Renal cortical epithelial cell (primary cell): ENCODE measurements around the gene ZNF32. TPM values are rescaled to one million over a fixed set of nuclear protein-coding genes. Genes with fewer than 3 reads are reported as not detected.

ENCODE experiments used
- DNase-seq: peaks from one replicate; pipeline ENCODE4 v3.0.0-alpha.2; 2011; ENCODE audit warnings: low read depth
- total RNA-seq: library from RNA; depleted of rRNA; stranded (reverse); fragments of >200 nt; gene quantifications from 2 replicates; pipeline ENCODE4 v1.2.3, GENCODE V29; 2014

Gene ZNF32
- total RNA-seq: 28.7 and 37.4 TPM in 2 replicates

GRCh38 chr10:43648398-43649184 lies at the start of gene ZNF32:
Gene ZNF32, minus strand, starts transcription at chr10:43648881. Its CDS starts 2,748 bp downstream, at chr10:43646133.
- peak; percentile 38 for DNase-seq

- no peak for DNase-seq
These were observed 49.5 kb upstream of the ZNF32 start for GRCh38 chr10:43698156-43698555.

GRCh38 chr10:43696909-43697483 lies 48.3 kb upstream of the ZNF32 start:
- DNase-seq: no peak

- DNase-seq: no peak
These were observed 47.0 kb upstream of the ZNF32 start for GRCh38 chr10:43695730-43696129.

- no peak for DNase-seq
These were observed 46.6 kb upstream of the ZNF32 start for GRCh38 chr10:43695321-43695720.

GRCh38 chr10:43694526-43694925 lies 45.8 kb upstream of the ZNF32 start:
- no peak for DNase-seq

- no peak for DNase-seq
These were observed 44.9 kb upstream of the ZNF32 start for GRCh38 chr10:43693602-43694001.

GRCh38 chr10:43692051-43692825 lies 43.6 kb upstream of the ZNF32 start:
- DNase-seq: no peak

- DNase-seq: no peak
These were observed 42.8 kb upstream of the ZNF32 start for GRCh38 chr10:43691485-43691884.

GRCh38 chr10:43689955-43690771 lies 41.5 kb upstream of the ZNF32 start:
- peak; percentile 17 for DNase-seq

- no peak for DNase-seq
These were observed 40.9 kb upstream of the ZNF32 start for GRCh38 chr10:43689618-43689954.

GRCh38 chr10:43689007-43689491 lies 40.4 kb upstream of the ZNF32 start:
- DNase-seq: no peak

- no peak for DNase-seq
These were observed 39.7 kb upstream of the ZNF32 start for GRCh38 chr10:43688348-43688892.

- DNase-seq: no peak
These were observed 38.7 kb upstream of the ZNF32 start for GRCh38 chr10:43687373-43687772.

GRCh38 chr10:43686414-43686813 lies 37.7 kb upstream of the ZNF32 start:
- DNase-seq: no peak

GRCh38 chr10:43685744-43686143 lies 37.1 kb upstream of the ZNF32 start:
- DNase-seq: no peak

GRCh38 chr10:43684292-43684559 lies 35.5 kb upstream of the ZNF32 start:
- DNase-seq: no peak

- DNase-seq: no peak
These were observed 35.0 kb upstream of the ZNF32 start for GRCh38 chr10:43683451-43684291.

GRCh38 chr10:43682956-43683355 lies 34.3 kb upstream of the ZNF32 start:
- no peak for DNase-seq

- no peak for DNase-seq
These were observed 33.0 kb upstream of the ZNF32 start for GRCh38 chr10:43681721-43682120.

GRCh38 chr10:43681220-43681619 lies 32.5 kb upstream of the ZNF32 start:
- DNase-seq: no peak
